ENCODE measurements around the gene RHAG. TPM values are rescaled to one million over a fixed set of nuclear protein-coding genes. Genes with fewer than 3 reads are reported as not detected.

Gene RHAG
- total and polyA plus RNA-seq, 9 donors = 0.40 to 0.43 TPM; not detected in 7

DNA sequence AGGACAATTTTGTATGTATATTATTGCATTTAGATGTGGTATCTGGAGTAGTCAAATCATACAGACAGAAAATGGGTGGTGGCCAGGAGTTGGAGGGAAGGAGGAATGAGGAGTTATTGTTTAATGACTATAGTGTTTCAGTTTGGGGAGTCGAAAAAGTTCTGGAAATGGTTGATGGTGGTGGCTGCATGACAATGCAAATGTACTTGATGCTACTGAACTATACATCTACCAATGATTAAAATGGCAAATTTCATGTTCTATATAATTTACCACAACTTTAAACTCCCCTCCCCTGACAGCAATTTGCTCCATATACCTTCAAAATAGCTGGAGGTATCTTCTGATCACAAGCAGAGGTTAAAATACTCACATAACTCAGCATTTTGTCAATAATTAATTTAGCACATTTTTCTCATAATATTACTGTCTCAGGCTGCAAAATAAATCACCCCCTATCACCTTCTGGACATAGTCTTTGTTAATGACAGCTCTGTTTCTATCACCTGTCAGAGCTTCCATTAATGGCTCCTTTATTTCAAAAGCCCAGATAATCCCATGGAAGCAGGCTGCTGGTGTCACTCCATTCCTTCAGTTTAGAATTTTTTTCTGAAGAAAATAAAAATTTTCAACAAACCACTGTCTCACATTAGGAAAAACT is 25.7 kb upstream of the RHAG start:
- 68 to 89% (median 76%) methylated on average over 1 of the region's 1 CpG for WGBS, 3 donors
- TF ChIP-seq POLR2A (IDR thresholded peaks at IDR 0.05) (no peak), CTCF (IDR thresholded peaks at IDR 0.05) (no peak), EP300 (IDR thresholded peaks at IDR 0.05) (no peak)

DNA sequence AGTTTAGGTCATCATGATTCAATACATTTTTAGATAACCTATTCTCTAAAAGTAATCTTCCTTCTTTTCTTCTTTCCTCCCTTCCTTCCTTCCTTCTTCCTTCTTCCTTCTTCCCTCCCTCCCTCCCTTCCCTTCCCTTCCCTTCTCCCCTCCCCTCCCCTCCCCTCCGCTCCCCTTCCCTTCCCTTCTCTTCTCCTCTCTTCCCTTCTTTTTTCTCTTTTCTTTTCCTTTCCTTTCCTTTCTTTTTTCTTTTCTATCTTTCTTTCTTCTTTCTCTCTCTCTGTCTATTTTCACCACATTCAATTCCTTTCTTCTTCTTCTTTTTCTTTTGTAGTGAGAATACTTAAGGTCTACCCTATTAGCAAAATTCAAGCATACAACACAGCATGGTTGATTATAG is 17.3 kb upstream of the RHAG start:
- no peak for DNase-seq
- no peaks in the 10 kb centered on the region for H3K36me3 ChIP-seq
- no peaks in the 10 kb centered on the region for H3K9me3 ChIP-seq
- intact Hi-C loops (cut with DNase I) = no loop called here
- TF ChIP-seq POLR2A (IDR thresholded peaks at IDR 0.05) = no peak
- WGBS, 3 donors = 92 to 100% (median 98%) methylated on average over 1 of the region's 1 CpG
- no peaks in the 10 kb centered on the region for H3K4me1 ChIP-seq (ENCODE audit: insufficient read depth)
- H3K4me3 ChIP-seq = no peak overlapping the region
- no peaks in the 10 kb centered on the region for H3K27me3 ChIP-seq
- H3K27ac ChIP-seq = no peak overlapping the region

More for the DNA sequence above, 25.7 kb upstream of the RHAG start:
- H3K27ac ChIP-seq = no peak overlapping the region
- H3K27me3 ChIP-seq = no peaks in the 10 kb centered on the region
- intact Hi-C loops (cut with DNase I) = no loop called here
- no peaks in the 10 kb centered on the region for H3K9me3 ChIP-seq
- no peaks in the 10 kb centered on the region for H3K4me1 ChIP-seq (ENCODE audit: insufficient read depth)
- H3K4me3 ChIP-seq = no peak overlapping the region
- H3K36me3 ChIP-seq = no peaks in the 10 kb centered on the region
- DNase-seq = no peak

DNA sequence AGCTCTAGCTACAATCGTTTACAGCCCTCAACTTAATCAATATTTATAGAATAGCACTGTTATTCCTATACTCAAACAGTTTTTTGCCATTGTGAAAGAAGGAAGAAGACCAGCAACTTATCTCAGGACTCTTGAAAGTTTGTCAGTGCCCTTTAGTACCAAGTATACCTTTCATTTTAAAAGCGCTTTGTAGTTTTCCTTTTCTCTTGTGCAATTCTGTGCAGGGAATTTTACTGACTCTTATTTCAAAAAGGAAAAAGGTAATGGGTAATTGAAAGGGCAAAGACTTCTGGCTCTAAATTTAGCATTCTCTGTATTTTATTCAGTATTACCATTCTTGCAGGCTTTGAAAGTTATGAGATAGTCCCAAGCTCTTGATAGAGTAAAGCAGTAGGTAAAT is 16.8 kb upstream of the RHAG start:
- TF ChIP-seq EP300 (IDR thresholded peaks at IDR 0.05) (no peak), POLR2A (IDR thresholded peaks at IDR 0.05) (no peak), CTCF (IDR thresholded peaks at IDR 0.05) (no peak)
- H3K4me1 ChIP-seq (ENCODE audit: insufficient read depth) = no peaks in the 10 kb centered on the region
- H3K9me3 ChIP-seq = no peaks in the 10 kb centered on the region
- H3K27me3 ChIP-seq = no peaks in the 10 kb centered on the region
- intact Hi-C loops (cut with DNase I) = no loop called here
- H3K36me3 ChIP-seq = no peaks in the 10 kb centered on the region
- WGBS, 3 donors = 84 to 94% (median 86%) methylated on average over 2 of the region's 2 CpGs
- no peak overlapping the region for H3K27ac ChIP-seq
- no peak for DNase-seq
- no peak overlapping the region for H3K4me3 ChIP-seq

DNA sequence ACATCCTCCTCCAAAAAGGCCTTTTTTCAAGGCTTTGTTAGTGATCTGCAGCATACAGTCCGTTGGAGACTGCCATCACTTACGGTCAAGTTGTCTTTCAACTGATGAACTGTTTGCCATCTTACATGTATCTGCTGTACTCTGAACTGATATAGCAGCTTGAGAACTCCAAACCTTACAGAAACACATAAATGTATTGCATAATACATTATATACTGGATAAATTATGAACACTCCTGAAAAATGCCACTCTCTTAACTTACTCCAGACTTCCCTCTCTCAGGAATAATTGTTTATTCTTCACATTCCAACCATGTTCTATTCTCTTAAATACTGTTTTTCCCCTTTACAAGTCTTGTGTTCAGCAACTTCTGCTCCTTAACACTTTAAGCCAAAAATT is 14.6 kb upstream of the RHAG start:
- Histone ChIP-seq H3K4me3 (no peak overlapping the region), H3K27me3 (no peaks in the 10 kb centered on the region), H3K9me3 (no peaks in the 10 kb centered on the region), H3K27ac (no peak overlapping the region), H3K36me3 (no peaks in the 10 kb centered on the region), H3K4me1 (ENCODE audit: insufficient read depth) (no peaks in the 10 kb centered on the region)
- WGBS, 3 donors = 75 to 81% (median 76%) methylated on average over 2 of the region's 2 CpGs
- intact Hi-C loops (cut with DNase I) = no loop called here
- no peak for DNase-seq
- TF ChIP-seq CTCF (IDR thresholded peaks at IDR 0.05) (no peak), EP300 (IDR thresholded peaks at IDR 0.05) (no peak)

DNA sequence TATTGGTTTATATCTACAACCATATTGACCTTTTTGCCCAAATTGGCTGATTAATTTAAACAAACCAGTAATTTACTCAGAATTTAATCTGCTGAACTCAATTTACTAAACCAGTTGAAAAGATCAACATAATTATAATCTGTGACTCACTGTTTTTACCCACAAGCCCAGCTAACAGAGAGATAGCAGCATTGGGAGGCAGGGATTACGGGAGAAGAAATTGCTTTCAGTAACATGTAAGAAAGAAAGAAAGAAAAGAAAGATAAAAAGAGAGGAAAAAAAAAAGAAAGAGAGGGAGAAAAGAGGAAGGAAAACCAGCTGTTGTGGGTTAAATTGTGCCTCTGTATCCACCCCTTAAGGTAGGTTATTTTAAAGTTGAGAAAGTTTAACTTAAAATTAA is 13.3 kb upstream of the RHAG start:
- H3K27me3 ChIP-seq = no peaks in the 10 kb centered on the region
- no peaks in the 10 kb centered on the region for H3K4me1 ChIP-seq (ENCODE audit: insufficient read depth)
- no peaks in the 10 kb centered on the region for H3K36me3 ChIP-seq
- intact Hi-C loops (cut with DNase I) = no loop called here
- no peak for DNase-seq
- no peaks in the 10 kb centered on the region for H3K9me3 ChIP-seq
- no peak overlapping the region for H3K4me3 ChIP-seq
- TF ChIP-seq CTCF (IDR thresholded peaks at IDR 0.05) = no peak
- no peak for TF ChIP-seq EP300 (IDR thresholded peaks at IDR 0.05)
- no peak for TF ChIP-seq POLR2A (IDR thresholded peaks at IDR 0.05)
- 25 to 38% (median 29%) methylated on average over 1 of the region's 1 CpG for WGBS, 3 donors
- H3K27ac ChIP-seq = no peak overlapping the region
